Endodermal cell (in vitro differentiated cells): ENCODE measurements around the gene GPATCH1. TPM values are rescaled to one million over a fixed set of nuclear protein-coding genes. Genes with fewer than 3 reads are reported as not detected.

Source experiments
- DNase-seq: peaks from one replicate; pipeline ENCODE4 v3.0.0-alpha.2; 2017
- H3K27ac ChIP-seq: 2 replicates; pipeline ENCODE4 v1.5.1; 2013; ENCODE audit warnings: mild to moderate bottlenecking, low read depth, low read length, moderate library complexity
- H3K27me3 ChIP-seq: 2 replicates; pipeline ENCODE4 v1.6.1; 2013; ENCODE audit warnings: mild to moderate bottlenecking, low read length, moderate library complexity; ENCODE audit not compliant: insufficient read depth, control insufficient read depth, poor library complexity, severe bottlenecking
- H3K36me3 ChIP-seq: 2 replicates; pipeline ENCODE4 v1.7.0; 2013; ENCODE audit warnings: mild to moderate bottlenecking, low read length, moderate library complexity; ENCODE audit not compliant: control insufficient read depth, insufficient read depth
- H3K4me1 ChIP-seq: one replicate; pipeline ENCODE4 v1.7.0; 2013; ENCODE audit warnings: low read length; ENCODE audit not compliant: control insufficient read depth, insufficient read depth
- H3K4me3 ChIP-seq: 2 replicates; pipeline ENCODE4 v1.5.1; 2013; ENCODE audit warnings: mild to moderate bottlenecking, low read length, moderate library complexity
- H3K9ac ChIP-seq: 2 replicates; pipeline ENCODE4 v1.6.1; 2013; ENCODE audit warnings: mild to moderate bottlenecking, low read length, moderate library complexity; ENCODE audit not compliant: poor library complexity, severe bottlenecking; ENCODE audit errors: extremely low read depth
- H3K9me3 ChIP-seq: 2 replicates; pipeline ENCODE4 v1.6.1; 2013; ENCODE audit warnings: mild to moderate bottlenecking, low read length, moderate library complexity; ENCODE audit not compliant: control insufficient read depth
- H3K27ac Mint-ChIP-seq: 2 replicates; pipeline ENCODE4 v1.8.0; 2020; ENCODE audit warnings: mixed read lengths
- H3K27me3 Mint-ChIP-seq: 2 replicates; pipeline ENCODE4 v1.8.0; 2021; ENCODE audit warnings: mild to moderate bottlenecking, mixed read lengths; ENCODE audit not compliant: insufficient read depth
- H3K36me3 Mint-ChIP-seq: 2 replicates; pipeline ENCODE4 v1.8.0; 2020; ENCODE audit warnings: low read depth, mixed read lengths
- H3K4me1 Mint-ChIP-seq: 2 replicates; pipeline ENCODE4 v1.8.0; 2020; ENCODE audit warnings: mixed read lengths
- H3K4me3 Mint-ChIP-seq: 2 replicates; pipeline ENCODE4 v1.8.0; 2020; ENCODE audit warnings: mild to moderate bottlenecking, moderate library complexity, mixed read lengths
- H3K9me3 Mint-ChIP-seq: 2 replicates; pipeline ENCODE4 v1.8.0; 2020; ENCODE audit warnings: mild to moderate bottlenecking, mixed read lengths
- CTCF ChIP-seq: fragments of 200-600 bp; sonication (generic); conservative IDR thresholded peaks from 2 replicates; pipeline ENCODE4 v1.5.0; 2021; ENCODE audit warnings: antibody characterized with exemption, mild to moderate bottlenecking
- WGBS, 2 experiments: methylation state at CpG; one replicate each; pipeline versions ENCODE4 v1.1.5 to v1.1.7; 2013; ENCODE audit warnings: missing lambda C conversion rate in 2 of 2, mixed read lengths in 1 of 2; ENCODE audit not compliant: insufficient coverage in 1 of 2, insufficient read length in 1 of 2; 5-methylcytosine and 5-hydroxymethylcytosine counted together
- total RNA-seq, 2 donors: library from RNA; stranded (reverse); fragmentation: NEBNext Ultra II Directional in 1 of 2; extraction: Animal tissue kit (Norgen Biotek cat#: 25700) in 1 of 2; gene quantifications; 2 replicates in 1 of 2; 3 replicates in 1 of 2; pipeline ENCODE4 v1.2.1, GENCODE V29; 2021

The GPATCH1 gene
- total RNA-seq, 2 donors from 2014 or later: 10.1 to 11.2 TPM

GRCh38 chr19:33085570-33086128 is 4.7 kb downstream of the GPATCH1 start:
- Mint-ChIP-seq H3K36me3 (peaks cover 16% of the 10 kb centered on the region), H3K27me3 (no peaks in the 10 kb centered on the region), H3K9me3 (no peaks in the 10 kb centered on the region), H3K27ac (peak overlapping the region; percentile 79), H3K4me3 (no peak overlapping the region), H3K4me1 (peaks cover 20% of the 10 kb centered on the region)
- no peak for DNase-seq
- Histone ChIP-seq H3K36me3 (peaks cover 23% of the 10 kb centered on the region), H3K4me3 (no peak overlapping the region), H3K9ac (no peak overlapping the region), H3K9me3 (no peaks in the 10 kb centered on the region), H3K4me1 (peaks cover 4% of the 10 kb centered on the region), H3K27me3 (no peaks in the 10 kb centered on the region), H3K27ac (no peak overlapping the region)
- TF ChIP-seq CTCF: no peak
- 87 to 95% methylated on average over 3 of the region's 3 CpGs for WGBS, 2 experiments

- WGBS, 2 experiments: 100% methylated on average over 1 of the region's 1 CpG
- Mint-ChIP-seq H3K36me3 (peaks cover 27% of the 10 kb centered on the region), H3K27ac (no peak overlapping the region), H3K27me3 (no peaks in the 10 kb centered on the region), H3K4me1 (peaks cover 14% of the 10 kb centered on the region), H3K9me3 (no peaks in the 10 kb centered on the region), H3K4me3 (no peak overlapping the region)
- Histone ChIP-seq H3K4me3 (no peak overlapping the region), H3K4me1 (peaks cover 4% of the 10 kb centered on the region), H3K9ac (no peak overlapping the region), H3K27ac (no peak overlapping the region), H3K9me3 (no peaks in the 10 kb centered on the region), H3K27me3 (no peaks in the 10 kb centered on the region), H3K36me3 (peaks cover 32% of the 10 kb centered on the region)
- TF ChIP-seq CTCF: no peak
- no peak for DNase-seq
Measured at GRCh38 chr19:33086955-33087354, 6.0 kb downstream of the GPATCH1 start.

- peaks cover 41% of the 10 kb centered on the region for H3K36me3 Mint-ChIP-seq
- H3K4me3 Mint-ChIP-seq: no peak overlapping the region
- no peaks in the 10 kb centered on the region for H3K27me3 Mint-ChIP-seq
- H3K4me1 ChIP-seq: peaks cover 4% of the 10 kb centered on the region
- no peak overlapping the region for H3K4me3 ChIP-seq
- peaks cover 11% of the 10 kb centered on the region for H3K4me1 Mint-ChIP-seq
- H3K27me3 ChIP-seq: no peaks in the 10 kb centered on the region
- no peak overlapping the region for H3K9ac ChIP-seq
- TF ChIP-seq CTCF: no peak
- no peak for DNase-seq
- no peaks in the 10 kb centered on the region for H3K9me3 ChIP-seq
- H3K9me3 Mint-ChIP-seq: no peaks in the 10 kb centered on the region
- 87 to 94% methylated on average over 2 to 3 of the region's 3 CpGs for WGBS, 2 experiments
- H3K36me3 ChIP-seq: peaks cover 47% of the 10 kb centered on the region
- no peak overlapping the region for H3K27ac ChIP-seq
- H3K27ac Mint-ChIP-seq: no peak overlapping the region
Measured at GRCh38 chr19:33089010-33089409, 8.0 kb downstream of the GPATCH1 start.
